Upper lobe of right lung (tissue), 1 donor: ENCODE data around the gene HNRNPA0. TPM values are rescaled to one million over a fixed set of nuclear protein-coding genes. Genes with fewer than 3 reads are reported as not detected.
"Not testable (repeated sequence)": the region's sequence is repeated elsewhere in the genome, so short reads cannot be mapped to it uniquely, and the experiment has no call there.

ENCODE experiments used
- ATAC-seq: fragments of 200-7000 bp; cut with Tn5 transposase; one replicate; pipeline ENCODE4 v1.9.1; 2020; ENCODE audit warnings: mild to moderate bottlenecking, moderate library complexity
- DNase-seq: peaks from one replicate; pipeline ENCODE4 v3.0.0-alpha.2; 2020
- H3K27ac ChIP-seq: fragments of 200-600 bp; one replicate; pipeline ENCODE4 v1.8.0; 2022
- H3K27me3 ChIP-seq: fragments of 200-600 bp; one replicate; pipeline ENCODE4 v1.8.0; 2022; ENCODE audit warnings: mild to moderate bottlenecking
- H3K36me3 ChIP-seq: fragments of 200-600 bp; one replicate; pipeline ENCODE4 v1.8.0; 2022
- H3K4me1 ChIP-seq: fragments of 200-600 bp; one replicate; pipeline ENCODE4 v1.8.0; 2022
- H3K4me3 ChIP-seq: fragments of 200-600 bp; one replicate; pipeline ENCODE4 v1.8.0; 2022; ENCODE audit warnings: mild to moderate bottlenecking
- H3K9me3 ChIP-seq: fragments of 200-600 bp; one replicate; pipeline ENCODE4 v1.8.0; 2022
- CTCF ChIP-seq: fragments of 200-600 bp; IDR thresholded peaks from one replicate; pipeline ENCODE4 v1.8.0; 2022; ENCODE audit warnings: antibody characterized with exemption
- intact Hi-C: fragments of 100-400 bp; cut with DNase I; formaldehyde crosslinking; loops from one replicate; pipeline ENCODE4 v1.11.0; 2022
- total RNA-seq: library from RNA; stranded (reverse); fragmentation: NEBNext Ultra II Directional; extraction: Animal tissue kit (Norgen Biotek cat#: 25700); gene quantifications from one replicate; pipeline ENCODE4 v1.2.1, GENCODE V29; 2021
- donor health status: DM: no; HTN: yes; CAD: no; lungs with severe emphysema.

Gene HNRNPA0
- total RNA-seq, 1 donor from 2014 or later = 22.8 TPM

- Histone ChIP-seq H3K4me3 (no peak overlapping the region), H3K36me3 (no peaks in the 10 kb centered on the region), H3K4me1 (no peaks in the 10 kb centered on the region), H3K9me3 (no peaks in the 10 kb centered on the region), H3K27ac (no peak overlapping the region), H3K27me3 (no peaks in the 10 kb centered on the region)
- ATAC-seq (peak; percentile 41), DNase-seq (no peak)
- peak; percentile 80 for TF ChIP-seq CTCF
- intact Hi-C loops = no loop called here
Observed at GRCh38 chr5:137778772-137779564, 24.8 kb upstream of the HNRNPA0 start.

- H3K36me3 ChIP-seq, DNase-seq, intact Hi-C loops, H3K27me3 ChIP-seq, H3K4me3 ChIP-seq, H3K4me1 ChIP-seq, H3K27ac ChIP-seq, ATAC-seq, H3K9me3 ChIP-seq: not testable (repeated sequence)
Observed at GRCh38 chr5:137767937-137768336, 13.8 kb upstream of the HNRNPA0 start.

GRCh38 chr5:137761566-137761965, 7.4 kb upstream of the HNRNPA0 start:
- TF ChIP-seq CTCF = no peak
- no peak overlapping the region for H3K27ac ChIP-seq
- intact Hi-C loops = no loop called here
- no peak overlapping the region for H3K4me3 ChIP-seq
- no peaks in the 10 kb centered on the region for H3K36me3 ChIP-seq
- H3K9me3 ChIP-seq = no peaks in the 10 kb centered on the region
- ATAC-seq (no peak), DNase-seq (no peak)
- no peaks in the 10 kb centered on the region for H3K27me3 ChIP-seq
- no peaks in the 10 kb centered on the region for H3K4me1 ChIP-seq

GRCh38 chr5:137760719-137761516, 6.8 kb upstream of the HNRNPA0 start:
- Histone ChIP-seq H3K36me3 (no peaks in the 10 kb centered on the region), H3K27ac (no peak overlapping the region), H3K9me3 (no peaks in the 10 kb centered on the region), H3K27me3 (no peaks in the 10 kb centered on the region), H3K4me3 (no peak overlapping the region), H3K4me1 (no peaks in the 10 kb centered on the region)
- TF ChIP-seq CTCF = no peak
- intact Hi-C loops = no loop called here
- ATAC-seq (peak; percentile 50), DNase-seq (no peak)

- intact Hi-C loops = no loop called here
- no peaks in the 10 kb centered on the region for H3K27me3 ChIP-seq
- H3K27ac ChIP-seq = no peak overlapping the region
Observed at GRCh38 chr5:137760294-137760693, 6.1 kb upstream of the HNRNPA0 start.

More at GRCh38 chr5:137760294-137760693, 6.1 kb upstream of the HNRNPA0 start:
- no peak for TF ChIP-seq CTCF
- ATAC-seq (no peak), DNase-seq (no peak)
- Histone ChIP-seq H3K36me3 (no peaks in the 10 kb centered on the region), H3K4me3 (no peak overlapping the region), H3K9me3 (no peaks in the 10 kb centered on the region), H3K4me1 (no peaks in the 10 kb centered on the region)
